Stimulated activated CD8-positive, alpha-beta memory T cell treated with anti-CD3 and anti-CD28 coated beads, Interleukin-2, amount 100 ng/mL, for 48 hours (primary cell): Measurements from ENCODE around the gene TSHZ2.

Experiments
- DNase-seq, 2 donors: peaks; one replicate each; pipeline ENCODE4 v3.0.0-alpha.2; 2020; ENCODE audit warnings: low read depth in 2 of 2

Gene TSHZ2, protein sequence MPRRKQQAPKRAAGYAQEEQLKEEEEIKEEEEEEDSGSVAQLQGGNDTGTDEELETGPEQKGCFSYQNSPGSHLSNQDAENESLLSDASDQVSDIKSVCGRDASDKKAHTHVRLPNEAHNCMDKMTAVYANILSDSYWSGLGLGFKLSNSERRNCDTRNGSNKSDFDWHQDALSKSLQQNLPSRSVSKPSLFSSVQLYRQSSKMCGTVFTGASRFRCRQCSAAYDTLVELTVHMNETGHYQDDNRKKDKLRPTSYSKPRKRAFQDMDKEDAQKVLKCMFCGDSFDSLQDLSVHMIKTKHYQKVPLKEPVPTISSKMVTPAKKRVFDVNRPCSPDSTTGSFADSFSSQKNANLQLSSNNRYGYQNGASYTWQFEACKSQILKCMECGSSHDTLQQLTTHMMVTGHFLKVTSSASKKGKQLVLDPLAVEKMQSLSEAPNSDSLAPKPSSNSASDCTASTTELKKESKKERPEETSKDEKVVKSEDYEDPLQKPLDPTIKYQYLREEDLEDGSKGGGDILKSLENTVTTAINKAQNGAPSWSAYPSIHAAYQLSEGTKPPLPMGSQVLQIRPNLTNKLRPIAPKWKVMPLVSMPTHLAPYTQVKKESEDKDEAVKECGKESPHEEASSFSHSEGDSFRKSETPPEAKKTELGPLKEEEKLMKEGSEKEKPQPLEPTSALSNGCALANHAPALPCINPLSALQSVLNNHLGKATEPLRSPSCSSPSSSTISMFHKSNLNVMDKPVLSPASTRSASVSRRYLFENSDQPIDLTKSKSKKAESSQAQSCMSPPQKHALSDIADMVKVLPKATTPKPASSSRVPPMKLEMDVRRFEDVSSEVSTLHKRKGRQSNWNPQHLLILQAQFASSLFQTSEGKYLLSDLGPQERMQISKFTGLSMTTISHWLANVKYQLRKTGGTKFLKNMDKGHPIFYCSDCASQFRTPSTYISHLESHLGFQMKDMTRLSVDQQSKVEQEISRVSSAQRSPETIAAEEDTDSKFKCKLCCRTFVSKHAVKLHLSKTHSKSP (N-terminal part only)

GRCh38 chr20:52972190-52972937, at the start of gene TSHZ2:
TSHZ2 (plus strand) TSS chr20:52972358; CDS start chr20:52973294, 936 bp downstream.
- peak in 1 of 2 donors; percentile 23 for DNase-seq

GRCh38 chr20:52922436-52922835, 49.7 kb upstream of the TSHZ2 start:
- no peak for DNase-seq

DNA sequence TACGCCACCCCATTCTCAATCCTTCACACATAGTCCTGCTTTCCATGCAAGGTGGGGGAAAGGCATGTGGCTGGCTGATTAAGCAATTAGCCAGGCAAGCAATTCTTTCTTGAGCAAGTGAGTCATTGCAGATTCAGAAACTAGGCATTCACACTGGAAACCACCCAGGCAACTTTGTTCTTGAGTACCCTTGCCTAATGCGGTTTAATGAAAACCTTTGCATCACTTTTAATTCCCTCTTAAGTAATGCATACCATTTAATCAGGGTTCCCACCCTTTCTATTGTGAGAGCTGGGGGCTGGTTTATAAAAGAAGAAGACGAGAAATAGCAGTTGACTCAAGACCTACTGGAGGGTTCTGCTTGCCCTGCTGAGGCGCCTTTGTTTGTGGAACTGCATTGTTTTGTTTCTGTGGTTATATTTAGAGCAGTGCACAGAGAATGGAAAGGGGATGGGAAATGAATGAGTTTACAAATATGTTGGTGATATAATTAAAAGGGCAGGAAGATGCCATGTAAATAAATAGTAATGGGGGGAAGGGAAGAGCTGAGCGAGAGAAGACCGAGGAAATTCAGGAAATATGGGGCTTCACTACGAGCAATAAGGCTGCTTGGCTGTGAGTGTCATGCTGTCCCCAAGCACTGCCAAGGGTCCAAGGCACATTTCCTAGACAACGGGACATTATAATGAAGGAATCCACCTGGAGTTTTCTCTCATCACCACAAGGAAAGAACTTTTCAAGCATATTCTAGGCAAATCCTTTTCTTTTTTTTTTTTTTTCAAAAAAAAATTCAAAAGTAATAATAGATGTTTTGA, 48.8 kb upstream of the TSHZ2 start:
- DNase-seq: no peak

DNA sequence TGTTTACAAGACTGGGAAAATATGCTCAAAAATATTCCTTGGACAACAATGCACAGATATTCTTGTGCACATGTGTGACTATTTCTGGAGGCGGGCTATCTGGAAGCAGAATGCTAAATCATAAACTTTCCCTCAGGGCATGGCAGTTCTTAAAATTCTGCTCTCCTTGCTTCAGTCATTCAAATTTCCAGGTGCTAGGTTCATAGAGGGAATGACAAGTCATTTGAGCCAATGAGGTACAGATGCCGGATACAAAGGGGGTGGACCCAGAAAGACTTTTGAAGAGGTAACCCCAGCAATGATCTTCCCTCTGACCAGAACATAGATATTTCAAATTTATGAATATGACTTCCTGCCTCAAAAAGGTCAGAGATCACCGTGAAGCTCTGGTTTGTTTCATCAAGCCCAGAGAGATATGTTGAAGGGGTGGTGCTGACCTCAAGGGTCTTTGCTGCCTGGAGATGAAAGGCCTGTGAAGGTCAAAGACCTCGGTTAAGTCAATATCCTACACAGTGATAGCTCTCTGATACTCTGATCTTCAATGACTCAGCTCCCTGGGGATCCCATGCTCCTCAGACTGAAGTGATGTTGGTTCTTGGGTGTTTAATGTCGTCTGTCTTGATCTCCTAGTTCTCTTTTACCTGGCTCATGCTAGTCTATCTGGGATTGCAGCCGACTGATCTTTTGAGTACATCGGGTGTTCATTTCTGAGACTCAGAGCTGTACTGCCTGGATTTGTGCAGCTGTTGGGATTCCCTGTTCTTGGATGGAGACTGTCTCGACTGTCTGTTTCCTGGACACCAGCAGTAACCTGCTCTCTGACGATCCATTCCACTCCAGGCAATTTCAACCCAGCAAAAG, 47.5 kb upstream of the TSHZ2 start:
- DNase-seq: no peak

DNA sequence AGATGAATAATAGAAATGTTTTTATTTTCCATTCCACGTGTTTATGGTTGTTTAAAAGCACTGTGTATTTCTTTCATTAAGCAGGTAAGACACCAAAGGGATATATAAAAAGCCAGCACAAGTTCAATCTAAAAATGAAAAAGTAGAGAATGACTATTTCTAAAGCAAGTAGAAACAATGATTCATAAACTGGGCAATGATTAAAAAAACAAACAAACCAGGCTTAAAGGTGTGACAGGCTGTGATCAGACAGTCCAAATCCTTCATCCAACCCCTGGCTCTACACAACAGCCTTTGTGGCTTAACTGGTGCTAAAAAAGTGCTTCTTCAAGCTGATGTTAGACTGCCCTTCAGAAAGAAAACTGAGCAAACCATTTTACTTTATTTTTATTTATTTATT, 45.7 kb upstream of the TSHZ2 start:
- no peak for DNase-seq

DNA sequence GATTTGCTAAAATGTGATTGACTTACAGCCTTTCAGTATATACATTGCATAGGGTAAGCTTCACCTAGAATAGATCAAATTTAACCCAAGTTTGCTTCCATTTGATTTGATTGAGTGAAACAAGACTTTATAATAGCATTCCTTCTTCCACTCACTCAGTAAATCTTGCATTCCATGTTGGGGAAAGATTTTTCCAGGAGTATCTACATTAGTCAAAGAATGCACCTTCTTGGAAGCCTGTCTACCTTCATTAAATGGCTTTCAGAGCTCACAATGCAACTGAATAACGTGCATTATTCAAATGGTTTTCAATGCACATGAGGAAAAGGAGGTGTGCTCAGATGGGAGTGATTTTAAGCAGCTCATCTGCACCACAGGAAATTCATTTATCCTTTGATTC, 38.3 kb upstream of the TSHZ2 start:
- DNase-seq: no peak

DNA sequence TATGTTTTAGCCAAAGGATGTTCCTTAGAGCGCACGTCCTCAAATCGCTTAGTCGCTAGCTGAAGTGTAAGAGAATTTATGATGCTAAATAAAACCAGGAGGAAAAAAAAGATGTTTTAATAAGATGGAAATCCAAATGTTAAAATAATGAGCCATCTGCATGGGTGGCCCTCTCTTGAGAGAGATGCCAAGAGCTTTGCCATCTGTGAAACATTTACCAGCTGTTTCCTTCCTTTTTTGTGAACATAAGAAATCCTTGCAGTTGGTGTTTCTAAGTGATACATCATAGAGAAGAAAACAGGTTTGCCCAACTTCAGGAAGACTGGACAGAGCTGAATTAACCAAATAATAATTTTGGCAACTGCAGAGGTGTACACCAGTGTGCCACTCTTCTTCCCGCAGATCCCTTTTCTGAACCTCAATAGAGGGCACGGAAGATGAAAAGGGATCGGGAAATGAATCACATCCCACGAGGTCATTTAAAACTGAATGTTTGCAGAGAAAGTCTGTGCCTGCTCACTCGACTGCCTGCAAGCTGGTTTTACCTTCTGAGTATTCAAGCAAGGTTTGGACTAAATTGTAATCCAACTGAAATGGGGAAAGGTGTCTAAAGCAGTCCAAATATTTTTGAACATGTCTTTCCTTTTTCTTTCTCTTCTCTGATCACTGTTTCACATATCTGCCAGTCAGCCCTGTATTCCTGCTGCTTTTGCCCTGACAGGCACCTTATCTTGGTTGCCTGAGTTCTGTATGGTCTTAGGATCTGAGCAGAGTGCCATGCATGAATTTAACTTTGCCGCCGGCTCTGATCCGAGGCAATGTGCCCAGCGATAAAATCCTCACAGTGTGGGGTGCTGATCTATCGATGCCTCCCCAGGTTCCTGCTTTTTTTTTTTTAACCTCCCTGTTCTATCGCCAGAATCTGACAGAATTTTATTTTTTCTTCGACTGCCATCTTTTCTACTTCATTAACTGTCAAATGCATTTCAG, 35.5 kb upstream of the TSHZ2 start:
- no peak for DNase-seq

DNA sequence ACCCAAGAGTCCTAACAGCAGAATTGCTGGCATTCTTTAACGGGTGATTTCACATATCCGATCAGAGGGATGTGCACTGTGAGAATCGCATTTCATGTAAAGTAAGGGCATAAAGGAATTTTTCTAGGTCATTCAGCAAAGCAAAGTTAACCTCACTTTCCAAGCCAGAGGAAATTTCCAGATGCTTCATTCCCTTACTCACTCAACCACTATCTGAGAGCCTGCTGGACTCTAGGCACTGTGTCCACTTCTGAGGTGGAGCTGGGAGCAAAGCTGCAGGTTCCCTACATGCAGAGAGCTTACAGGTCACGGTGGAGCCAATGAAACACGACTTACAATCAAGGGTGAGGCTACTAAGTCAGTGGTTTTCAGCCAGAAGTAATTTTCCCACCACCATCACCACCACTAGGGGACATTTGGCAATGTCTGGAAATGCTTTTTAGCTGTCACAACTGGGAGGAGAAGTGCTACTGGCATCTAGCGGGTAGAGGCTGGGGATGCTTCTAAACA, 34.5 kb upstream of the TSHZ2 start:
- no peak for DNase-seq

GRCh38 chr20:52939141-52939540, 33.0 kb upstream of the TSHZ2 start:
- DNase-seq: no peak

GRCh38 chr20:52941808-52942207, 30.4 kb upstream of the TSHZ2 start:
- no peak for DNase-seq

DNA sequence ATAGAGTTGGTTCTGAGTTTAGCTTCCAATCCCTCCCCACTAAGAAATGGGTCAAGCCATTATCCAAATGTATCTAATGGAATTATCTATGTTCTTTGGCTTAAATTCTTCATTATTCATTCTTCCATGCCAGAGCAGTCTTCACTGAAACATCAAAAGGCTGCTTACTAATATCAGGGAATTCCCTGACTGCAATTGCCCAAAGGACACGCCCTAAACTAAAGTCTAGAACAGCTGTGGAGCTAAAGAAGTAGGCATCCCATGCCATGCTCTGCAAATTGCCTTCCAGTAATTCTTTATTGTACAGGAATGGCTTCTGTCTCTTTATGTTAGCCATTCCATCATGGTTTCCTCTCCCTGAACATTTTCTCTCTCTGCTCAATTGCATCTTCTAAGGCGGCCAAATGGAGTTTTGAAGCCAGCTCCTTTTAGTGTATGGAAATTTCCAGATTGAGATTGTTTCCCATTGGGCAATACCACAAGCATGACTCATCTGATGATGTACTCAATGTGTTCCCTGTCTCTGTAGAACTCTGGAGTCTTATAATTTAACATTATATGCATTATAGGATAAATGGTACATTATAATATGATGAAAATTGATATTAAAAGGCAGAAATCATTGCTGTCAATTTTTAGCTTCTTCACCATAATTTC, 28.8 kb upstream of the TSHZ2 start:
- no peak for DNase-seq

- no peak for DNase-seq
Measured at GRCh38 chr20:52945268-52945667, 26.9 kb upstream of the TSHZ2 start.

GRCh38 chr20:52945862-52946522, 26.2 kb upstream of the TSHZ2 start:
- DNase-seq: no peak

GRCh38 chr20:52948491-52948890, 23.7 kb upstream of the TSHZ2 start:
- no peak for DNase-seq

- DNase-seq: no peak
Measured at GRCh38 chr20:52953020-52953419, 19.1 kb upstream of the TSHZ2 start.

GRCh38 chr20:52954849-52955248, 17.3 kb upstream of the TSHZ2 start:
- DNase-seq: no peak

- no peak for DNase-seq
Measured at GRCh38 chr20:52958211-52958610, 13.9 kb upstream of the TSHZ2 start.
